Measurements from ENCODE around the gene PPM1H.

The PPM1H gene

DNA sequence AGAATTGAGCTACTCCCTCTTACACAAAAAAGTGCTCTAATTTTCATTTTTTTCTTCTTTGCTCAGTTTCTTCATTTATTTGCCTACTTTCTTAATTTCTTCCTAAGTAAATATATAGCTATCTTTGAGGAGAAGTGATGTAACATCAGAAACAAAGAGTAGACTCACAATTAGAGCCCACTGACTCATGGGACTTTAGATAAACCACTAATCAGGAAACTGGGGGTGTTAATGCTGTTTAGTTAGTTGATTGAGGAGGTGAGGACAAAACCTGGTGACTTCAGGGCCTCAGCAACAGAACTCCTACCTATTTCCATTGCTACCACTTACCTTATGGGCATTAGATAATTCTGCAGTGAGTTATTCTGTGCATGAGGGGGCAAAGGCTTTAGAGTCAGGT, 316.6 kb downstream of the PPM1H start:
- no peak overlapping the region for H3K4me3 ChIP-seq (ENCODE audit: low read depth, low read length)
- TF ChIP-seq, protein P1, sequence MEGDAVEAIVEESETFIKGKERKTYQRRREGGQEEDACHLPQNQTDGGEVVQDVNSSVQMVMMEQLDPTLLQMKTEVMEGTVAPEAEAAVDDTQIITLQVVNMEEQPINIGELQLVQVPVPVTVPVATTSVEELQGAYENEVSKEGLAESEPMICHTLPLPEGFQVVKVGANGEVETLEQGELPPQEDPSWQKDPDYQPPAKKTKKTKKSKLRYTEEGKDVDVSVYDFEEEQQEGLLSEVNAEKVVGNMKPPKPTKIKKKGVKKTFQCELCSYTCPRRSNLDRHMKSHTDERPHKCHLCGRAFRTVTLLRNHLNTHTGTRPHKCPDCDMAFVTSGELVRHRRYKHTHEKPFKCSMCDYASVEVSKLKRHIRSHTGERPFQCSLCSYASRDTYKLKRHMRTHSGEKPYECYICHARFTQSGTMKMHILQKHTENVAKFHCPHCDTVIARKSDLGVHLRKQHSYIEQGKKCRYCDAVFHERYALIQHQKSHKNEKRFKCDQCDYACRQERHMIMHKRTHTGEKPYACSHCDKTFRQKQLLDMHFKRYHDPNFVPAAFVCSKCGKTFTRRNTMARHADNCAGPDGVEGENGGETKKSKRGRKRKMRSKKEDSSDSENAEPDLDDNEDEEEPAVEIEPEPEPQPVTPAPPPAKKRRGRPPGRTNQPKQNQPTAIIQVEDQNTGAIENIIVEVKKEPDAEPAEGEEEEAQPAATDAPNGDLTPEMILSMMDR (IDR thresholded peaks at IDR 0.05; ENCODE audit: low read depth, low read length) = no peak

DNA sequence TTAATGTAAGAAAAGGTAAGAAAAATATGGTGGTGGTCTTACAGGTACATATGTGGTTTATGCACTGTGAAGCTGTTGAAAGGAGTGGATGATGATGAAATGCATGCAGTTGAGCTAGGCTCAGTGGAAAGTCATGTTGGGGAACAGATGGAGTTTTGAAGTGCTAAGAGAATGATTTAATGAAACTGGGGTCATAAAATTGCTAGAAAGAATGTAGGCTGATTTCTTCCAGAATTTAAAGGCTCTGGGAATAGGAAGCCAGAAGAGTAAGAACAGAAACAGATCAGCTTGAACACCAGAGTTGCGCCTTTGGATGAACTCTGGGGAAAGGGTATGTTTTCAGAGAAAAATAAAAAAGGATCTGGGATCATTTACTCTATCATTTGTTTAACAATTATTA, 321.9 kb downstream of the PPM1H start:
- TF ChIP-seq, protein P1 (IDR thresholded peaks at IDR 0.05; ENCODE audit: low read depth, low read length) = no peak
- no peak overlapping the region for H3K4me3 ChIP-seq (ENCODE audit: low read depth, low read length)

DNA sequence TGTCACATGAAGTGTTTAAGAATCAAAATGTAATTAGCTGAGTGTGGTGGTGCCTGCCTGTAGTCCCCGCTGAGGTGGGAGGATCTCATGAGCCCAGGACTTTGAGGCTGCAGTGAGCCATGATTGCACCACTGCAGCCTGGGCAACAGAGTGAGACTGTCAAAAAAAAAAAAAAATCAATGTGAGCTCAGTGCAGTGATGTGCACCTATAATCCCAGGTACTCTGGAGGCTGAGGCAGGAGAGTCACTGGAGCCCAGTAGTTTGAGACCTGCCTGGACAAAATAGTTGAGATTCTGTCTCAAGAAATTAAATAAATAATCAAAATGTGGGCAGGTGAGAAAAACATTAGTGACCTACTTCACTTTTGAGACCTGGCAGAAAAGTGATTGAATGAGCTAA, 328.3 kb downstream of the PPM1H start:
- no peak overlapping the region for H3K4me3 ChIP-seq (ENCODE audit: low read depth, low read length)
- TF ChIP-seq, protein P1 (IDR thresholded peaks at IDR 0.05; ENCODE audit: low read depth, low read length) = no peak

DNA sequence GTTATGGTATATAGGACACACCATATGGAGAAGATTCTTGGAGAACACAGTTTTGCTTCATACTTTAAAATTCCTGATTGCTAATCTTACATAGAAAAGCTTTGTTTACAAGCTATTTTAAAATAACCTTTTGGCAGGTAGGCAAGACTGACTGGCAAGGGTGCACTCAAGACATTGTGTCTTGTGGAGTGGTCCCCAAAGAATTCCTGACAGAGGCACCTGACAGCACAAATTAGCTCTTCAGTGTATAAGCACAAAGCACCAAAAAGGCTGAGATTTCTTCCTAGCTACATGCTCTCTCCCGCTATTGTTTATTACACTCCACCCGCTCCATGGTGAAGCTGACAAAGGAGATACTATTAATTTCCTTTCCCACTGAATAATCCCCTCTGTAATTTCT, 329.0 kb downstream of the PPM1H start:
- no peak overlapping the region for H3K4me3 ChIP-seq (ENCODE audit: low read depth, low read length)

DNA sequence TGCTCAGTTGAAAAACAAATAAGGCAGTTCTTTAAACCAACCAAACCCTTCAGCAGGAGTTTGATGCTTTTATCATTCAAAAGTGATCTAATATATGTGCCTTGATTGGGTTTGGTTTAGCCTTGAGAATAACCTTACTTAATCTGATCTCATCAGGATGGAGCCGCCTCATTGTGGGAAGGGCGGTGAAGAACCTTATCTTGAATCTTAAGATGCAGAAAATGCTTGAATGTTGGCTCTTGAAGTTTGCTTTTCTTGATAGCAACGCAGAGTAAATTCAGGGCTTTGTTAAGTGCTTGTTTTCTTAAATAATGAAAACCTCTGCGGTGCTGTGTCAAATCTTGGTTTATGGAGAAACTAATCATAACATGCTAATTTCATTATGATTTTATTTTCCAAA, 330.1 kb downstream of the PPM1H start:
- TF ChIP-seq, protein P1 (IDR thresholded peaks at IDR 0.05; ENCODE audit: low read depth, low read length) = no peak
- H3K4me3 ChIP-seq (ENCODE audit: low read depth, low read length) = peak overlapping the region; percentile 93

More for the DNA sequence above, 329.0 kb downstream of the PPM1H start:
- TF ChIP-seq, protein P1 (IDR thresholded peaks at IDR 0.05; ENCODE audit: low read depth, low read length) = no peak

DNA sequence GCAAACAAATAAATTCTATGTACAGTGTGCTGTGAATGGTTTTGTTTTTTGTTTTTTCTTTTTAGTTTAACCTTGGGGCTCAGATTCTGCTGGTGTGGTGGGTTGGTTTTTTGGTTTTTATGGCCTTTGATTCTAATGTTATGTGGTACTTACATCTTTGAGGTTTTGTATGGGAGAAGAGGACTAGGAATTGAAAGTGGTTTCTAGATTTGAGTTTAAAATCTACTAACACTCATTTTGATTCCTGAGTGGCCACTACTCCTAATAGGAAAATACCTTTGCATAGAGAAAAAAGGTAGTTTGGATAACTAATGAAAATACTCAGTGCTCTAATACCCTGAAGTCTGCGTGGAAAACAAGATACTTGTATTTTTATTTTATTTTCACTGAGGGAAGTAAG, 330.6 kb downstream of the PPM1H start:
- peak overlapping the region; percentile 93 for H3K4me3 ChIP-seq (ENCODE audit: low read depth, low read length)
- TF ChIP-seq, protein P1 (IDR thresholded peaks at IDR 0.05; ENCODE audit: low read depth, low read length) = no peak

DNA sequence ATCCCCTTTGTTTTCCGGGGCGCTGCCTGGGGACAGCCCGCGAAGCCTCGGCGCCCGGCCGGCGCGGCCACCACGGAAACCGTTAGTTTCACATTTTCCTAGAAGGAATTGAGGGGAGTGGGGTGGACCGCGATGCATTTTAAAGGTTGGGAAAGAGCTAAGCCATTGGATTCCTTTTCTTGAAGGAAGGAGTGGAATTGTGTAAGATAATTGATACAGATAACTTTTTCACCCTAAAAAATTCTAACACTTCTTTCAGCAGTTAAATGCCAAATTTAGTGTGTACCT, 331.2 kb downstream of the PPM1H start:
- peak overlapping the region; percentile 93 for H3K4me3 ChIP-seq (ENCODE audit: low read depth, low read length)
- TF ChIP-seq, protein P1 (IDR thresholded peaks at IDR 0.05; ENCODE audit: low read depth, low read length) = no peak
